H1 (cell line): ENCODE results near the gene DHH. TPM values are rescaled to one million over a fixed set of nuclear protein-coding genes. Genes with fewer than 3 reads are reported as not detected.

Source experiments
- CTCF ChIA-PET: fragments of 300-600 bp; sonication (Branson Sonifier 250); formaldehyde crosslinking; loops from one replicate; lab custom pipeline; 2021; ENCODE audit not compliant: partially characterized antibody; lab: Charles Lee
- POLR2A ChIA-PET: fragments of 300-600 bp; sonication (Branson Sonifier 250); formaldehyde crosslinking; loops from one replicate; lab custom pipeline; 2021; ENCODE audit warnings: inconsistent platforms; ENCODE audit not compliant: partially characterized antibody; lab: Charles Lee
- DNase-seq, 2 experiments: peaks; one replicate each; pipeline versions ENCODE4 v3.0.0 to v3.0.0-alpha.2; 2010 to 2022; ENCODE audit warnings: low spot score in 2 of 2, low read depth in 1 of 2, mixed read lengths in 1 of 2
- FAIRE-seq: peaks from 2 replicates; lab custom pipeline; 2011; peaks lifted over from hg19 to GRCh38; lab: Jason Lieb, UNC
- H2AFZ ChIP-seq: 2 replicates; pipeline ENCODE4 v1.8.1; 2012; ENCODE audit warnings: low read length, inconsistent platforms
- H2AK5ac ChIP-seq: 2 replicates; pipeline ENCODE4 v1.6.1; 2013; ENCODE audit warnings: low read depth, low read length
- H2BK120ac ChIP-seq: replicated peaks from 2 replicates; pipeline ENCODE3; 2013; ENCODE audit warnings: low read depth, low read length, inconsistent platforms
- H2BK12ac ChIP-seq: 2 replicates; pipeline ENCODE4 v1.6.1; 2013; ENCODE audit warnings: low read depth, low read length
- H2BK15ac ChIP-seq: 2 replicates; pipeline ENCODE4 v1.6.1; 2013; ENCODE audit warnings: low read length
- H2BK20ac ChIP-seq: 2 replicates; pipeline ENCODE4 v1.6.1; 2013; ENCODE audit warnings: low read length
- H2BK5ac ChIP-seq: 2 replicates; pipeline ENCODE4 v1.6.1; 2013; ENCODE audit warnings: low read depth, low read length
- H3K14ac ChIP-seq: 2 replicates; pipeline ENCODE4 v1.6.1; 2013; ENCODE audit warnings: inconsistent platforms; ENCODE audit not compliant: insufficient read length
- H3K18ac ChIP-seq: 2 replicates; pipeline ENCODE4 v1.6.1; 2013; ENCODE audit warnings: low read length; ENCODE audit errors: extremely low read depth
- H3K23ac ChIP-seq: 2 replicates; pipeline ENCODE4 v1.6.1; 2013; ENCODE audit warnings: inconsistent platforms; ENCODE audit not compliant: insufficient read length
- H3K23me2 ChIP-seq: 2 replicates; pipeline ENCODE4 v1.6.1; 2013; ENCODE audit warnings: low read depth, low read length
- H3K27ac ChIP-seq: 2 replicates; pipeline ENCODE4 v1.6.1; 2011; ENCODE audit warnings: low read depth, low read length, inconsistent platforms
- H3K27me3 ChIP-seq, 4 experiments: replicated peaks in 1 of 4; 1 replicate in 1 of 4; 2 replicates in 3 of 4; pipeline versions ENCODE4 v1.6.1 to v1.8.1; 2011 to 2013; ENCODE audit warnings: low read length in 3 of 4, mild to moderate bottlenecking in 3 of 4, inconsistent platforms in 2 of 4, mixed read lengths in 2 of 4, moderate library complexity in 1 of 4; ENCODE audit not compliant: control insufficient read depth in 3 of 4, insufficient read depth in 3 of 4; ENCODE audit errors: extremely low read depth in 1 of 4
- H3K36me3 ChIP-seq, 4 experiments: 2 replicates each; pipeline versions ENCODE4 v1.6.1 to v1.8.1; 2011 to 2013; ENCODE audit warnings: mild to moderate bottlenecking in 4 of 4, low read length in 3 of 4, moderate library complexity in 2 of 4, control low read depth in 1 of 4, inconsistent platforms in 1 of 4; ENCODE audit not compliant: insufficient read depth in 4 of 4, control insufficient read depth in 2 of 4
- H3K4ac ChIP-seq: replicated peaks from 2 replicates; pipeline ENCODE3; 2013; ENCODE audit warnings: low read length, low read depth, mixed read lengths, inconsistent platforms; ENCODE audit not compliant: insufficient read length
- H3K4me1 ChIP-seq, 4 experiments: replicated peaks in 1 of 4; 1 replicate in 1 of 4; 2 replicates in 3 of 4; pipeline versions ENCODE4 v1.6.1 to v1.8.1; 2011 to 2013; ENCODE audit warnings: low read length in 3 of 4, inconsistent platforms in 2 of 4, mixed read lengths in 1 of 4; ENCODE audit not compliant: insufficient read depth in 4 of 4, control insufficient read depth in 3 of 4
- H3K4me2 ChIP-seq, 2 experiments: 2 replicates each; pipeline versions ENCODE4 v1.6.1 to v1.8.1; 2011 to 2013; ENCODE audit warnings: low read depth in 2 of 2, low read length in 2 of 2, control low read depth in 1 of 2, inconsistent platforms in 1 of 2, mild to moderate bottlenecking in 1 of 2; ENCODE audit not compliant: insufficient read depth in 1 of 2
- H3K4me3 ChIP-seq, 4 experiments: fragments of 200-600, 300-600 bp in 1 of 4; sonication (generic), shearing (Covaris generic), sonication (Bioruptor Twin) in 1 of 4; 2 replicates each; pipeline versions ENCODE4 v1.5.1 to v1.8.1; 2011 to 2016; ENCODE audit warnings: low read length in 4 of 4, low read depth in 3 of 4, control low read depth in 2 of 4, inconsistent platforms in 2 of 4, mild to moderate bottlenecking in 2 of 4, mixed read lengths in 1 of 4, moderate library complexity in 1 of 4; ENCODE audit not compliant: insufficient read depth in 2 of 4; ENCODE audit errors: extremely low read depth in 1 of 4
- H3K56ac ChIP-seq: replicated peaks from 2 replicates; pipeline ENCODE3; 2013; ENCODE audit warnings: low read depth, mild to moderate bottlenecking, mixed read lengths, low read length, inconsistent platforms; ENCODE audit not compliant: insufficient read length
- H3K79me1 ChIP-seq: 2 replicates; pipeline ENCODE4 v1.6.1; 2013; ENCODE audit warnings: low read depth, low read length, control low read depth
- H3K79me2 ChIP-seq, 2 experiments: 2 replicates each; pipeline versions ENCODE4 v1.6.1 to v1.8.1; 2012 to 2013; ENCODE audit warnings: low read length in 2 of 2, mild to moderate bottlenecking in 2 of 2, inconsistent platforms in 1 of 2; ENCODE audit not compliant: insufficient read depth in 2 of 2, control insufficient read depth in 1 of 2
- H3K9ac ChIP-seq, 4 experiments: replicated peaks in 1 of 4; 1 replicate in 1 of 4; 2 replicates in 3 of 4; pipeline versions ENCODE4 v1.6.1 to v1.8.1; 2011 to 2013; ENCODE audit warnings: low read depth in 3 of 4, low read length in 3 of 4, control low read depth in 2 of 4, mild to moderate bottlenecking in 2 of 4, moderate library complexity in 2 of 4, inconsistent platforms in 1 of 4; ENCODE audit errors: extremely low read depth in 1 of 4
- H3K9me3 ChIP-seq, 2 experiments: 2 replicates each; pipeline versions ENCODE4 v1.6.1 to v1.8.1; 2012 to 2013; ENCODE audit warnings: mild to moderate bottlenecking in 2 of 2, moderate library complexity in 2 of 2, control low read depth in 1 of 2, inconsistent platforms in 1 of 2, low read depth in 1 of 2, low read length in 1 of 2, mixed read lengths in 1 of 2; ENCODE audit not compliant: insufficient read depth in 2 of 2
- H4K20me1 ChIP-seq, 2 experiments: replicated peaks in 1 of 2; 2 replicates each; pipeline versions ENCODE3 to v1.8.1; 2011 to 2013; ENCODE audit warnings: inconsistent platforms in 2 of 2, low read length in 2 of 2, mild to moderate bottlenecking in 1 of 2; ENCODE audit not compliant: insufficient read depth in 2 of 2, control insufficient read depth in 1 of 2
- H4K5ac ChIP-seq: 2 replicates; pipeline ENCODE4 v1.6.1; 2013; ENCODE audit warnings: low read length, low read depth, mixed read lengths, inconsistent platforms; ENCODE audit not compliant: insufficient read length
- H4K8ac ChIP-seq: 2 replicates; pipeline ENCODE4 v1.8.0; 2013; ENCODE audit warnings: mild to moderate bottlenecking, moderate library complexity, low read length, inconsistent platforms; ENCODE audit not compliant: insufficient read depth; ENCODE audit errors: extremely low read depth
- H4K91ac ChIP-seq: replicated peaks from 2 replicates; pipeline ENCODE3; 2013; ENCODE audit warnings: low read length, mixed read lengths, inconsistent platforms; ENCODE audit not compliant: insufficient read length
- GTF2F1 ChIP-seq: IDR thresholded peaks from 2 replicates; pipeline ENCODE4 v1.6.1; 2012; ENCODE audit warnings: low read depth, low read length, improper control_type of control experiment, borderline replicate concordance
- KDM5A ChIP-seq: fragments of 200-600 bp; IDR thresholded peaks from 2 replicates; pipeline ENCODE4 v1.7.1; 2012; ENCODE audit warnings: mild to moderate bottlenecking, low read length, inconsistent platforms, mixed read lengths
- POLR2AphosphoS5 ChIP-seq: IDR thresholded peaks from 2 replicates; pipeline ENCODE4 v1.6.1; 2011; ENCODE audit warnings: low read depth, low read length
- WGBS, 2 experiments: shearing (Covaris generic) in 1 of 2; methylation state at CpG; one replicate each; pipeline versions ENCODE4 v1.1.6 to v1.1.7; 2013 to 2015; ENCODE audit warnings: low lambda C conversion rate in 2 of 2, mixed read lengths in 2 of 2, inconsistent platforms in 1 of 2, low coverage in 1 of 2, missing lambda C conversion rate in 1 of 2; ENCODE audit not compliant: insufficient replicate concordance in 2 of 2, insufficient coverage in 1 of 2, insufficient read length in 1 of 2; ENCODE audit errors: extremely low coverage in 1 of 2, missing lambda C conversion rate in 1 of 2; 5-methylcytosine and 5-hydroxymethylcytosine counted together
- polyA plus RNA-seq, 7 experiments: library from polyadenylated mRNA; depleted of rRNA in 3 of 7; stranded (reverse) in 5 of 7; unstranded in 2 of 7; fragments of >200 nt in 5 of 7; fragments of 200-250 nt in 2 of 7; gene quantifications; 1 replicate in 5 of 7; 2 replicates in 1 of 7; 4 replicates in 1 of 7; pipeline versions ENCODE4 v1.2.1 to v1.2.3, GENCODE V29; 2011 to 2013; ENCODE audit warnings: missing spikeins in 2 of 7, mixed read lengths in 2 of 7
- total RNA-seq: library from RNA; stranded (reverse); fragmentation: NEBNext Ultra II Directional; extraction: Animal tissue kit (Norgen Biotek cat#: 25700); gene quantifications from 2 replicates; pipeline ENCODE4 v1.2.1, GENCODE V29; 2021

The DHH gene
- total and polyA plus RNA-seq, 2 of the 8 experiments (the other 6 are each of a cell fraction or from before 2014, with no cell fraction given): 0.03 to 0.11 TPM

- Histone ChIP-seq H4K91ac (peak overlapping the region; percentile 25), H3K18ac (0 out of 2 replicates have a peak overlapping the region, but pooled peaks have one; percentile 56), H2BK120ac (no peak overlapping the region), H3K23ac (no peak overlapping the region), H4K8ac (no peak overlapping the region; the same call in 1 of the 2 replicates), H2BK12ac (no peak overlapping the region), H2BK5ac (peak overlapping the region; percentile 27; the same call in 1 of the 2 replicates), H3K9ac (peak overlapping the region in 3 of 4 experiments; percentile 49 to 96 (median 95); a peak in 3 of 7 replicates), H4K5ac (peak overlapping the region; percentile 64), H3K56ac (no peak overlapping the region), H3K14ac (no peak overlapping the region), H3K23me2 (peaks cover 8% of the 10 kb centered on the region), H4K20me1 (peaks cover 5 to 16% of the 10 kb centered on the region in 2 experiments)
- CTCF ChIA-PET: interaction anchor here (0.6 to 3.3 kb wide), 25 partner anchors 9 to 134 kb away, joined by 3 to 18 read pairs (median 5); partner anchors contain the start of gene LMBR1L
- DNase-seq: no peak
- FAIRE-seq: no peak
- 79% methylated on average over 18 of the region's 18 CpGs; no CpG with 5 or more reads in 1 of the 2 experiments for WGBS, 2 experiments
- TF ChIP-seq GTF2F1 (no peak), POLR2AphosphoS5 (peak; percentile 40), KDM5A (no peak)
- TF ChIP-seq, all 59 proteins: peak for 1
- H2BK15ac ChIP-seq: no peak overlapping the region
- no peaks in the 10 kb centered on the region for H3K27me3 ChIP-seq
- no peaks in the 10 kb centered on the region for H3K9me3 ChIP-seq
- peaks cover 17 to 32% (median 21%) of the 10 kb centered on the region in 4 experiments for H3K36me3 ChIP-seq
- POLR2A ChIA-PET: interaction anchor here (0.8 to 8.6 kb wide), 33 partner anchors 9 to 237 kb away, joined by 3 to 132 read pairs (median 17); partner anchors contain the start of genes ARF3, DHH, KMT2D and LMBR1L
- H2AK5ac ChIP-seq: no peak overlapping the region
- H3K4me1 ChIP-seq: peaks cover 0 to 4% (median 2%) of the 10 kb centered on the region in 4 experiments; a peak in 4 of 7 replicates
- H3K4ac ChIP-seq: no peak overlapping the region
- H3K4me3 ChIP-seq: peak overlapping the region; percentile 91 to 100 (median 94)
- no peak overlapping the region for H2AFZ ChIP-seq
- H3K79me2 ChIP-seq: peaks cover 0 to 21% of the 10 kb centered on the region in 2 experiments; a peak in 2 of 4 replicates
- no peak overlapping the region for H2BK20ac ChIP-seq
- no peaks in the 10 kb centered on the region for H3K79me1 ChIP-seq
- H3K4me2 ChIP-seq: peak overlapping the region; percentile 74 to 87
- no peak overlapping the region for H3K27ac ChIP-seq
These were observed 34.9 kb upstream of the DHH start for GRCh38 chr12:49129332-49130150.
